SK-N-SH treated with all-trans-retinoic acid at 6 μM for 48 hours (cell line): ENCODE results near the gene GRK5.
A peak's percentile ranks its signal among the peaks of the same experiment; 100 is the strongest.
"Not testable (repeated sequence)": the region's sequence is repeated elsewhere in the genome, so short reads cannot be mapped to it uniquely, and the experiment has no call there.

Source experiments
- ATAC-seq: fragments of 200-7000 bp; cut with Tn5 transposase; 3 replicates; pipeline ENCODE4 v1.9.1; 2020; ENCODE audit warnings: mild to moderate bottlenecking, moderate library complexity
- ARNTL ChIP-seq: fragments of 450-650 bp; formaldehyde crosslinking; IDR thresholded peaks from 2 replicates; pipeline ENCODE4 v1.5.0; 2020; ENCODE audit warnings: low read depth, mild to moderate bottlenecking, moderate library complexity, borderline replicate concordance
- BACH2 ChIP-seq: fragments of 250-450 bp; sonication (Bioruptor Pico); IDR thresholded peaks from 2 replicates; pipeline ENCODE4 v1.9.0; 2021; ENCODE audit warnings: mild to moderate bottlenecking, borderline replicate concordance
- CSDC2 ChIP-seq: fragments of 250-450 bp; sonication (Bioruptor Pico); IDR thresholded peaks from 2 replicates; pipeline ENCODE4 v1.5.0; 2020; ENCODE audit warnings: mild to moderate bottlenecking, moderate library complexity
- CSRNP3 ChIP-seq: fragments of 250-450 bp; sonication (Bioruptor Pico); IDR thresholded peaks from 2 replicates; pipeline ENCODE4 v1.5.1; 2021; ENCODE audit warnings: mild to moderate bottlenecking, moderate library complexity
- ESRRG ChIP-seq: fragments of 250-450 bp; sonication (Bioruptor Pico); IDR thresholded peaks from 2 replicates; pipeline ENCODE4 v1.6.1; 2021; ENCODE audit warnings: mild to moderate bottlenecking
- GLIS3 ChIP-seq: fragments of 250-450 bp; sonication (Bioruptor Pico); IDR thresholded peaks from 2 replicates; pipeline ENCODE4 v1.5.0; 2020; ENCODE audit warnings: mild to moderate bottlenecking, moderate library complexity
- ISL1 ChIP-seq: fragments of 250-450 bp; sonication (Bioruptor Pico); IDR thresholded peaks from 2 replicates; pipeline ENCODE4 v2.1.2; 2022; ENCODE audit warnings: mild to moderate bottlenecking, moderate library complexity
- PATZ1 ChIP-seq: fragments of 250-450 bp; sonication (Bioruptor Pico); IDR thresholded peaks from 2 replicates; pipeline ENCODE4 v1.8.0; 2020; ENCODE audit warnings: mild to moderate bottlenecking, moderate library complexity, borderline replicate concordance
- PPARA ChIP-seq: fragments of 250-450 bp; sonication (Bioruptor Pico); IDR thresholded peaks from 2 replicates; pipeline ENCODE4 v1.5.0; 2020; ENCODE audit warnings: mild to moderate bottlenecking, borderline replicate concordance
- RARB ChIP-seq: fragments of 250-450 bp; sonication (Bioruptor Pico); IDR thresholded peaks from 2 replicates; pipeline ENCODE4 v1.8.0; 2021; ENCODE audit warnings: mild to moderate bottlenecking, moderate library complexity
- SNAI2 ChIP-seq: fragments of 250-450 bp; sonication (Bioruptor Pico); IDR thresholded peaks from 2 replicates; pipeline ENCODE4 v1.5.0; 2020; ENCODE audit warnings: mild to moderate bottlenecking, moderate library complexity
- TCF4 ChIP-seq: fragments of 250-450 bp; sonication (Bioruptor Pico); IDR thresholded peaks from 2 replicates; pipeline ENCODE4 v1.8.0; 2021; ENCODE audit warnings: mild to moderate bottlenecking, moderate library complexity, borderline replicate concordance
- TOX ChIP-seq: fragments of 250-450 bp; sonication (Bioruptor Pico); IDR thresholded peaks from 2 replicates; pipeline ENCODE4 v1.8.0; 2021; ENCODE audit warnings: mild to moderate bottlenecking, moderate library complexity, borderline replicate concordance
- TSHZ2 ChIP-seq: fragments of 250-450 bp; sonication (Bioruptor Pico); IDR thresholded peaks from 2 replicates; pipeline ENCODE4 v1.5.0; 2020; ENCODE audit warnings: mild to moderate bottlenecking, moderate library complexity
- ZC3H10 ChIP-seq: fragments of 250-450 bp; sonication (Bioruptor Pico); IDR thresholded peaks from 2 replicates; pipeline ENCODE4 v1.5.1; 2021; ENCODE audit warnings: mild to moderate bottlenecking, moderate library complexity
- ZFP3 ChIP-seq: fragments of 250-450 bp; sonication (Bioruptor Pico); IDR thresholded peaks from 2 replicates; pipeline ENCODE4 v1.5.0; 2020; ENCODE audit warnings: mild to moderate bottlenecking, moderate library complexity
- ZFP30 ChIP-seq: fragments of 450-650 bp; formaldehyde crosslinking; IDR thresholded peaks from 2 replicates; pipeline ENCODE4 v1.5.0; 2022; ENCODE audit warnings: mild to moderate bottlenecking, moderate library complexity
- ZNF565 ChIP-seq: fragments of 450-650 bp; formaldehyde crosslinking; conservative IDR thresholded peaks from 2 replicates; pipeline ENCODE4 v1.5.0; 2020; ENCODE audit warnings: low read depth, mild to moderate bottlenecking, moderate library complexity
- ZNF8 ChIP-seq: fragments of 450-650 bp; formaldehyde crosslinking; IDR thresholded peaks from 2 replicates; pipeline ENCODE4 v1.5.0; 2020; ENCODE audit warnings: mild to moderate bottlenecking, moderate library complexity
- TF ChIP-seq, protein P1 (sequence below): fragments of 250-450 bp; sonication (Bioruptor Pico); IDR thresholded peaks from 2 replicates; pipeline ENCODE4 v1.8.0; 2021; ENCODE audit warnings: low read depth, mild to moderate bottlenecking, moderate library complexity, borderline replicate concordance

The GRK5 gene

DNA sequence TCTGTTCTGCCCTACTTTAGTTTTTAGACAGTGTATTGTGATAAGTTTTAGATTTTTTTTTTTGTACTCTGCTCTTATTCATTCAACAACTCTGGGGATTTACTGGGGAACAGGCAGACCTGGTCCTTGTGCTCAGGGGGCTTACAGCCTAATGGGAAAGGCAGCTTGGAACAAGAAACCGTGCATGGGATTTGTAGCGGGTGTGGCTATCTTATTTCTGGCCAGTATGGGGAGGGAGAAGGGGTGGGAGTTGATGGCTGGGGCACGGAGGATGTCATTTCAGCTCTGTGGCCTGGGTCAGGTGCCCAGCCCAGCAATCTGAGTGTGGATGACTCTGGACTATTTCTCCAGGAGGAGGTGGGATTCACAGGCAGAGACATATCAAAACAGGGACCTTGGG, 47.0 kb downstream of the GRK5 start:
- no peak for TF ChIP-seq TSHZ2 (CRISPR knock-in tag)
- TF ChIP-seq ESRRG = no peak
- TF ChIP-seq ZFP30 (CRISPR knock-in tag) = no peak
- TF ChIP-seq ZNF565 (CRISPR knock-in tag) = no peak
- TF ChIP-seq GLIS3 (CRISPR knock-in tag) = no peak
- TF ChIP-seq PPARA = no peak
- TF ChIP-seq CSRNP3 (CRISPR knock-in tag) = no peak
- TF ChIP-seq RARB = no peak
- TF ChIP-seq ARNTL = no peak
- no peak for TF ChIP-seq TCF4
- TF ChIP-seq ZNF8 (CRISPR knock-in tag) = no peak
- no peak for TF ChIP-seq PATZ1
- TF ChIP-seq ZFP3 = no peak
- no peak for ATAC-seq

GRCh38 chr10:119256030-119256429, 48.7 kb downstream of the GRK5 start:
- TF ChIP-seq BACH2 = no peak
- no peak for TF ChIP-seq ZC3H10
- no peak for TF ChIP-seq ZNF565 (CRISPR knock-in tag)
- TF ChIP-seq TCF4 = no peak
- TF ChIP-seq ZFP3 = no peak
- TF ChIP-seq ZNF8 (CRISPR knock-in tag) = no peak
- TF ChIP-seq PATZ1 = no peak
- no peak for TF ChIP-seq ARNTL
- no peak for TF ChIP-seq RARB
- TF ChIP-seq TOX (CRISPR knock-in tag) = no peak
- ATAC-seq = no peak

GRCh38 chr10:119256897-119257296, 49.5 kb downstream of the GRK5 start:
- TF ChIP-seq ZNF8 (CRISPR knock-in tag) = peak; percentile 94
- TF ChIP-seq PPARA = no peak
- ATAC-seq = no peak

- TF ChIP-seq SNAI2 (CRISPR knock-in tag) (no peak), CSRNP3 (CRISPR knock-in tag) (no peak), RARB (no peak)
- TF ChIP-seq, all 23 proteins: peak for 0
- ATAC-seq = no peak
Measured at GRCh38 chr10:119257899-119258419, 50.6 kb downstream of the GRK5 start.

DNA sequence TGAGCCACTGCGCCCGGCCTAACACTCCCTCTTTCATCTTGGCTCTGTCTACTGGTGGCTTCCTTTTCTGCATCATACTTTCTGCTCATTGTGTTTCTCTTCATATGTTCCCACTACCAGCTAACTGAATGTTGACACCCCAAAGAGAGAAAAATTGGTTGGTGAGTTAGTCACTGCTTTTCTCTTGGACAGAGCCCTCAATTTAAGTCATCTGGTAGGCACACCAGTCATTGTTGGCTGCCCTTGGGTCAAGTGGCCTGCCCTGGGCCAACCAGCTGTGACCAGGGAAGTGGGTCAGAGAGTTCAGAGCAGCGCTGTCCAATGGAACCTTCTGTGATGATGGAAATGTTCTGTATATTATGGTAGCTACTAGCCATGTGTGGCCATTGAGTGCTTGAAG, 52.0 kb downstream of the GRK5 start:
- ATAC-seq = no peak
- TF ChIP-seq ZFP30 (CRISPR knock-in tag) (no peak), BACH2 (no peak), ISL1 (CRISPR knock-in tag) (no peak), PPARA (no peak), ZC3H10 (no peak), CSDC2 (CRISPR knock-in tag) (no peak), RARB (no peak), GLIS3 (CRISPR knock-in tag) (no peak), TSHZ2 (CRISPR knock-in tag) (no peak), TOX (CRISPR knock-in tag) (no peak)
- TF ChIP-seq, protein P1, sequence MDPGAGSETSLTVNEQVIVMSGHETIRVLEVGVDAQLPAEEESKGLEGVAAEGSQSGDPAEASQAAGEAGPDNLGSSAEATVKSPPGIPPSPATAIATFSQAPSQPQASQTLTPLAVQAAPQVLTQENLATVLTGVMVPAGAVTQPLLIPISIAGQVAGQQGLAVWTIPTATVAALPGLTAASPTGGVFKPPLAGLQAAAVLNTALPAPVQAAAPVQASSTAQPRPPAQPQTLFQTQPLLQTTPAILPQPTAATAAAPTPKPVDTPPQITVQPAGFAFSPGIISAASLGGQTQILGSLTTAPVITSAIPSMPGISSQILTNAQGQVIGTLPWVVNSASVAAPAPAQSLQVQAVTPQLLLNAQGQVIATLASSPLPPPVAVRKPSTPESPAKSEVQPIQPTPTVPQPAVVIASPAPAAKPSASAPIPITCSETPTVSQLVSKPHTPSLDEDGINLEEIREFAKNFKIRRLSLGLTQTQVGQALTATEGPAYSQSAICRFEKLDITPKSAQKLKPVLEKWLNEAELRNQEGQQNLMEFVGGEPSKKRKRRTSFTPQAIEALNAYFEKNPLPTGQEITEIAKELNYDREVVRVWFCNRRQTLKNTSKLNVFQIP (CRISPR knock-in tag) = no peak

GRCh38 chr10:119261016-119261415, 53.6 kb downstream of the GRK5 start:
- ATAC-seq = not testable (repeated sequence)
